ENCODE results near the gene FAM200C.

- no peak for TF ChIP-seq PITX1 (CRISPR knock-in tag; IDR thresholded peaks at IDR 0.05)
- TF ChIP-seq, protein P1, sequence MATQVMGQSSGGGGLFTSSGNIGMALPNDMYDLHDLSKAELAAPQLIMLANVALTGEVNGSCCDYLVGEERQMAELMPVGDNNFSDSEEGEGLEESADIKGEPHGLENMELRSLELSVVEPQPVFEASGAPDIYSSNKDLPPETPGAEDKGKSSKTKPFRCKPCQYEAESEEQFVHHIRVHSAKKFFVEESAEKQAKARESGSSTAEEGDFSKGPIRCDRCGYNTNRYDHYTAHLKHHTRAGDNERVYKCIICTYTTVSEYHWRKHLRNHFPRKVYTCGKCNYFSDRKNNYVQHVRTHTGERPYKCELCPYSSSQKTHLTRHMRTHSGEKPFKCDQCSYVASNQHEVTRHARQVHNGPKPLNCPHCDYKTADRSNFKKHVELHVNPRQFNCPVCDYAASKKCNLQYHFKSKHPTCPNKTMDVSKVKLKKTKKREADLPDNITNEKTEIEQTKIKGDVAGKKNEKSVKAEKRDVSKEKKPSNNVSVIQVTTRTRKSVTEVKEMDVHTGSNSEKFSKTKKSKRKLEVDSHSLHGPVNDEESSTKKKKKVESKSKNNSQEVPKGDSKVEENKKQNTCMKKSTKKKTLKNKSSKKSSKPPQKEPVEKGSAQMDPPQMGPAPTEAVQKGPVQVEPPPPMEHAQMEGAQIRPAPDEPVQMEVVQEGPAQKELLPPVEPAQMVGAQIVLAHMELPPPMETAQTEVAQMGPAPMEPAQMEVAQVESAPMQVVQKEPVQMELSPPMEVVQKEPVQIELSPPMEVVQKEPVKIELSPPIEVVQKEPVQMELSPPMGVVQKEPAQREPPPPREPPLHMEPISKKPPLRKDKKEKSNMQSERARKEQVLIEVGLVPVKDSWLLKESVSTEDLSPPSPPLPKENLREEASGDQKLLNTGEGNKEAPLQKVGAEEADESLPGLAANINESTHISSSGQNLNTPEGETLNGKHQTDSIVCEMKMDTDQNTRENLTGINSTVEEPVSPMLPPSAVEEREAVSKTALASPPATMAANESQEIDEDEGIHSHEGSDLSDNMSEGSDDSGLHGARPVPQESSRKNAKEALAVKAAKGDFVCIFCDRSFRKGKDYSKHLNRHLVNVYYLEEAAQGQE (IDR thresholded peaks at IDR 0.05; ENCODE audit: borderline replicate concordance in 1 of 2, low read depth in 1 of 2, low read length in 2 of 2): no peak
- TF ChIP-seq, protein P2, sequence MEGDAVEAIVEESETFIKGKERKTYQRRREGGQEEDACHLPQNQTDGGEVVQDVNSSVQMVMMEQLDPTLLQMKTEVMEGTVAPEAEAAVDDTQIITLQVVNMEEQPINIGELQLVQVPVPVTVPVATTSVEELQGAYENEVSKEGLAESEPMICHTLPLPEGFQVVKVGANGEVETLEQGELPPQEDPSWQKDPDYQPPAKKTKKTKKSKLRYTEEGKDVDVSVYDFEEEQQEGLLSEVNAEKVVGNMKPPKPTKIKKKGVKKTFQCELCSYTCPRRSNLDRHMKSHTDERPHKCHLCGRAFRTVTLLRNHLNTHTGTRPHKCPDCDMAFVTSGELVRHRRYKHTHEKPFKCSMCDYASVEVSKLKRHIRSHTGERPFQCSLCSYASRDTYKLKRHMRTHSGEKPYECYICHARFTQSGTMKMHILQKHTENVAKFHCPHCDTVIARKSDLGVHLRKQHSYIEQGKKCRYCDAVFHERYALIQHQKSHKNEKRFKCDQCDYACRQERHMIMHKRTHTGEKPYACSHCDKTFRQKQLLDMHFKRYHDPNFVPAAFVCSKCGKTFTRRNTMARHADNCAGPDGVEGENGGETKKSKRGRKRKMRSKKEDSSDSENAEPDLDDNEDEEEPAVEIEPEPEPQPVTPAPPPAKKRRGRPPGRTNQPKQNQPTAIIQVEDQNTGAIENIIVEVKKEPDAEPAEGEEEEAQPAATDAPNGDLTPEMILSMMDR (CRISPR knock-in tag; IDR thresholded peaks at IDR 0.05): no peak
These were observed 43.1 kb upstream of the FAM200C start for GRCh38 chr5:160442824-160443431.

Data from HepG2 (cell line).